Stimulated activated CD8-positive, alpha-beta memory T cell treated with anti-CD3 and anti-CD28 coated beads, Interleukin-4, amount 100 ng/mL, for 4 hours (primary cell): ENCODE results near the gene BMP2K.
"Not testable (repeated sequence)": the region's sequence is repeated elsewhere in the genome, so short reads cannot be mapped to it uniquely, and the experiment has no call there.

Experiments used
- DNase-seq, 2 donors: peaks; one replicate each; pipeline ENCODE4 v3.0.0-alpha.2; 2020; ENCODE audit warnings: low read depth in 2 of 2, low spot score in 1 of 2

Gene BMP2K

GRCh38 chr4:78846258-78846657 lies 70.1 kb downstream of the BMP2K start:
- no peak for DNase-seq

DNA sequence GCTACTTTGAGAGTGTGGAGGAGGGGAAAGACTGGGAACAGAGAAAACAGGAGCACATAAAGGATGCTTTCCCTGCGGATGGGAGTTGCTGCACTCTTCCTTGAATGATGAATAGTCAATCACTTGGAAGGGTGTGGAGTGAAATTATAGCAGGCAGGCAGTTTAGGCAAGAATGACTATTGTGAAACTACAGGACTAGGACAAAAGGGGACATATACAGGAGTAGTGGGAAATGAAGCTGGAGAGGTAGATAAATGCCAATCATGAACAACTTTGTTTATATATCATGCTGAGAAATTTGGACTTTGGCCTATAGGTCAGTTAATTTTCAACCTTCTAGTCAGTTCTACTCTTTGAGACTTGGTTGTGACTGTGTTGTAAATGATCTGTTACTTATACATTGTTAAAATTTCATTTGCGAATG lies 86.2 kb downstream of the BMP2K start:
- no peak for DNase-seq

- no peak for DNase-seq
Observed at GRCh38 chr4:78863254-78863869, 87.2 kb downstream of the BMP2K start.

- DNase-seq, result no peak
Observed at GRCh38 chr4:78863991-78864390, 87.8 kb downstream of the BMP2K start.

DNA sequence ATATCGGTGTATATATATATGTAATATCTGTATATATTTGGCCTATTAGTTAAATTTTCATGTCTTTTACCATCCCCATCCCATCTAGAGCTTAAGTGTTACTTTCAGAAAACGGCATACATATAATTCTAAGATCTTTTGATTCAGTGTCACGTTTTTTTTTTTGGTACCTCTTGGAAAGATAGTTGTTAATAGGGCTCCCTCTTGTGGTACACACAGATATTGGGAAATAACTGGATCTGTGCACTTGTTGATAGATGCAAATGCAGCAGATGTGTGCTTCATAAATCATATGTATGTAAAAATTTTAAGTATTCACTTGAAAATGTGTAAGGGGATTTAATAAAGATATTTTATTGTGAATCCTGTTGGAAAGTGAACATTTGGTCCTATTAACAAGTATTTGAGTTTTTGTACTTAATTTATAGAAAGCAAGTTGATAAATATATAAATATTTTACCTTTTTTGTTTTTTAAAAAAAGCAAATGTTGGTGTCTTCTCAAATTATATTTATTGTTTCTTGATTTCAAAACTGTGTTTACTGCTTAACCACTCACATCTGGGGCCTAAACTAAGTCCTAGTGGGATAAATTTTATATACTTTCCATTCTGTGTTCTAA lies 88.4 kb downstream of the BMP2K start:
- DNase-seq, result no peak

- no peak for DNase-seq
Observed at GRCh38 chr4:78865451-78865850, 89.3 kb downstream of the BMP2K start.

GRCh38 chr4:78868712-78869111 lies 92.6 kb downstream of the BMP2K start:
- DNase-seq, result not testable (repeated sequence)

DNA sequence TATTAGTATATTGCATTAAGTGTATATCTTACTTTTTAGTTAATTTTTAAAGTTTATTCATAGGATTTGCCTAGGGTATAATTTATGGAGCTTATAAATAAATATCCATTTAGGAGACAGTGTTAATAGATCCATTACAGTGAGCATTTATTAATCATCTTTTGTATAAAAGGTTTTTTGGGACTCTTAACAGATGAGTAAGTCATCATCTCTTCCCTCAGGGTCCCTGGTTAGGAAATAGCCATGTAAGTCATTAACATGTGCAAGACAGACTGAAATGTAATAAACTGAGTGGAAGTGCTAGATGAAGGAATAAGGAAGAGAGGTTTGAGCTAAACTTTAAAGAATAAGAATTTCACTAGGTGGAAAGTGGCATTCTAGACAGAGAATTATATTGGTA lies 93.9 kb downstream of the BMP2K start:
- no peak for DNase-seq

DNA sequence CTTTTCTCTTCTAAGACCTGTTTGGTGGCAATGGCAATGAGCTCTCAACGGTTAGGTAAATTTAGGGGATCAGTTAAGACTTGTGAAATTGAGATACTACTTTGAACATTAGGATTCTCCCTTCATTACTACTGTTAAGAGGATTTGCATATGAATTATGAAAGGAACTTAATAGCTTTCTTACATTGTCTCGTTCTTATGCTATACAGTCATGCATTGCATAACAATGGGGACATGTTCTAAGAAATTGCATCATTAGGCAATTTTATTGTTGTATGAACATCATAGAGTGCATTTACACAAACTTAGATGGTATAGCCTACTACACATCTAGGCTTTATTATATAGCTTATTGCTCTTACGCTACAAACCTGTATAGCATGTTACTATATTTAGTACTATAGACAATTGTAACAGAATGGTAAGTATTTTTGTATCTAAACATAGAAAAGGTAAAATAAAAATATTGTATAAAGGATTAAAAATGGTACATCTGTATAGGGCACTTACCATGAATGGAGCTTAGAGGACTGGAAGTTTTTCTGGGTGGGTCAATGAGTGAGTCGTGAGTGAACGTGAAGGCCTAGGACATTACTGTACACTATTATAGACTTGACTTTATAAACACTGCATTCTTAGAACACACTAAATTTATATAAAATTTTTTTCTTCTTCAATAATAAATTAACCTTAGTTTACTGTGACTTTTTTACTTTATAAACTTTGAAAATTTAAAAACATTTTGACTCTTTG lies 100.6 kb downstream of the BMP2K start:
- DNase-seq, result no peak

GRCh38 chr4:78878031-78878430 lies 101.9 kb downstream of the BMP2K start:
- DNase-seq, result no peak

- DNase-seq, result no peak
Observed at GRCh38 chr4:78880874-78881492, 104.8 kb downstream of the BMP2K start.

- no peak for DNase-seq
Observed at GRCh38 chr4:78885598-78885997, 109.4 kb downstream of the BMP2K start.

GRCh38 chr4:78889955-78890354 lies 113.8 kb downstream of the BMP2K start:
- DNase-seq, result no peak

GRCh38 chr4:78899302-78899701 lies 123.2 kb downstream of the BMP2K start:
- DNase-seq, result no peak

- no peak for DNase-seq
Observed at GRCh38 chr4:78901882-78902281, 125.7 kb downstream of the BMP2K start.

DNA sequence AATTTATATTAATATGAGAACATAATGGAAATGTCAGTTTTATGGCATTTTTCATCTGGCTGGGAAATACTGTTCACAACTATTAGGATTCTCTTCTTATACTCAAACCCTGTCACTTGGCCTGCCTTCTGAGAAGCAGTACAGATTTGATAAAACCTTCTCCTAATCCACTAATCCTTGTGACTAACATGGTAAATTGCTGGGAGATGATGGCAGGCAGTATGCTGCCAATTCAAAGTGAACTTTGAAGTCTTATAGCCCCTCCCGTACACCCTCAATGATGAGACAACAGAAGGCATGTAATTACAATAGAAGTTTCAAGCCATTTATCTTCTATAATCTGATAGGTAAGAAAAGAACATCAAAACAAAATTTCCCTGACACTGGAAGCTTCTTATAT lies 126.1 kb downstream of the BMP2K start:
- no peak for DNase-seq

GRCh38 chr4:78904143-78904542 lies 128.0 kb downstream of the BMP2K start:
- no peak for DNase-seq

DNA sequence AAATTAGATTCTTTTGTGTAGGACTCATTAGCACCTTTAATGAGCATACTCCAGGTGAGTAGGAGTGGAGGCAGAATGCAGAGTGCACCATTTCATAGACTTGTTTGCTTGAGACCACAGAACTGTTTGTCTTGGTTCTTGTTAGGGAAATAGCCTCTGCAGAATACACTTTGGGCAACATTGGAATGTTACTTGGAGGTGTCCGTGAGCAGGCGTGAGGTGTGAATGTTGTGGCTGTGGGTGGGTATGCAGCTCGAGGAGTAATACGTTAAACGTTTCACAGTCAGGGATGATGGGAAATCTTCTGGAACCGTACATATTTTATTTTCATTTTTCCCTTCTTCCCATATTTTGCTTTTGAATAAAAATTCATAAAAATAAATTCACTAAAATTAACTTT lies 131.5 kb downstream of the BMP2K start:
- no peak for DNase-seq

DNA sequence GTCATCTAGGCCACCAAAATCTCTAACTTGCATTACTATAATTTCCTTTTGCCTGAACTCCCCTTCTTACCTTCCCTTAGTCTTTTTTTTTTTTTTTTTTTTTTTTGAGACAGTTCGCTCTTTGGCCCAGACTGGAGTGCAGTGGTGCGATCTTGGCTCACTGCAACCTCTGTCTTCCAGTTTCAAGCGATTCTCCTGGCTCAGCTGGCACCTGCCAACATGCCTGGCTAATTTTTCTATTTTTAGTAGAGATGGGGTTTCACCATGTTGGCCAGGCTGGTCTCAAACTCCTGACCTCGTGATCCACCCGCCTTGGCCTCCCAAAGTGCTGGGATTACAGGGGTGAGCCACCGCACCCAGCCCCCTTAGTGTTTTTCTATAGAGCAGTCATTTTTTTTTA lies 132.8 kb downstream of the BMP2K start:
- not testable (repeated sequence) for DNase-seq

GRCh38 chr4:78910612-78911011 lies 134.5 kb downstream of the BMP2K start:
- DNase-seq, result no peak

DNA sequence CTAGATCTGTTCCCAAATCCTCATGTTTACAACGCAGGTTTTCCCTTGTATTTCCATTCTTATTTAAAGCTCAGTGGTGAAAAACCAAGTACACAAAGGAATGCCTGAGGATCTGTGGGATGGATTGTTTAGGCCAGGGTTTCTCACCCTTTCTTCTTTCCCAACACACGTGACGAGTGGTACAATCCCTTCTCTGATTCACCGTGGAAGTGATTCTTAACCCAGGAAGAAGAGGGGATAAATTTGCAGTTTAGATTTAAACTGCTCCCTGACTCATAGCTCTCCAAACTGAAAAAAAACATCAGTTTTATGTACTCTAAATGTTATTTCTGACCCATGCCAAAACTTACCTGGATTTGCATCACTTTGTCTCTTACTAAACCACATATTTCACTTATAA lies 146.1 kb downstream of the BMP2K start:
- no peak for DNase-seq
